Parathyroid adenoma (tissue), 2 donors: ENCODE measurements around the gene DNASE1L2.

ENCODE experiments used
- H2AFZ ChIP-seq: fragments of 300-600 bp; sonication (generic); one replicate; pipeline ENCODE4 v1.7.0; 2017; ENCODE audit warnings: antibody characterized with exemption, mild to moderate bottlenecking
- H3K27ac ChIP-seq: fragments of 300-600 bp; sonication (generic); one replicate; pipeline ENCODE4 v1.7.0; 2017
- H3K27me3 ChIP-seq: fragments of 300-600 bp; sonication (generic); one replicate; pipeline ENCODE4 v1.7.0; 2017; ENCODE audit warnings: low read length; ENCODE audit not compliant: control insufficient read depth, insufficient read depth
- H3K36me3 ChIP-seq: fragments of 300-600 bp; sonication (generic); one replicate; pipeline ENCODE4 v1.7.0; 2017; ENCODE audit warnings: low read length; ENCODE audit not compliant: control insufficient read depth, insufficient read depth
- H3K4me1 ChIP-seq: fragments of 300-600 bp; sonication (generic); one replicate; pipeline ENCODE4 v1.7.0; 2017; ENCODE audit warnings: control low read depth
- H3K4me2 ChIP-seq: fragments of 300-600 bp; sonication (generic); one replicate; pipeline ENCODE4 v1.7.0; 2017; ENCODE audit warnings: low read length
- H3K4me3 ChIP-seq: fragments of 300-600 bp; sonication (generic); one replicate; pipeline ENCODE4 v1.7.0; 2017; ENCODE audit warnings: low read depth, low read length
- H3K79me2 ChIP-seq: fragments of 300-600 bp; sonication (generic); one replicate; pipeline ENCODE4 v1.7.0; 2017; ENCODE audit warnings: control low read depth
- H3K9ac ChIP-seq: fragments of 300-600 bp; sonication (generic); one replicate; pipeline ENCODE4 v1.7.0; 2017; ENCODE audit warnings: mild to moderate bottlenecking
- H3K9me3 ChIP-seq: fragments of 300-600 bp; sonication (generic); one replicate; pipeline ENCODE4 v1.7.0; 2017; ENCODE audit warnings: low read length; ENCODE audit not compliant: control insufficient read depth
- TF ChIP-seq, protein P1 (sequence below): fragments of 300-600 bp; sonication (generic); IDR thresholded peaks from one replicate; pipeline ENCODE4 v1.7.0; 2017; ENCODE audit warnings: antibody characterized with exemption, mild to moderate bottlenecking
- donor health status: primary hyperparathyroidism.

Gene DNASE1L2

DNA sequence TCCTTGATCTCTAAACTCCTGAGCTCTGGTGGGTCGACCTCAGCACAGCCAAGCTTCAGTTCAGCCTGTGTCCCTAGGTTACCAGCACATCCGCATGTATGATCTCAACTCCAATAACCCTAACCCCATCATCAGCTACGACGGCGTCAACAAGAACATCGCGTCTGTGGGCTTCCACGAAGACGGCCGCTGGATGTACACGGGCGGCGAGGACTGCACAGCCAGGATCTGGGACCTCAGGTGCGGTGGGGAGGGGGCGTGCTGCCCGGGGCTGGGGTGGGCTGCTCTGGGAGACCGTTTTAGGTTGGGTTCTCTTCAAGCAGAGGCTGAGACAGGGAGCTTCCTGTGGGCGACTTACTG lies 29.8 kb upstream of the DNASE1L2 start:
- Histone ChIP-seq H2AFZ (no peak overlapping the region), H3K4me3 (no peak overlapping the region), H3K9ac (no peak overlapping the region), H3K27me3 (no peaks in the 10 kb centered on the region), H3K9me3 (no peaks in the 10 kb centered on the region), H3K4me1 (peaks cover 3% of the 10 kb centered on the region), H3K4me2 (peak overlapping the region; percentile 96), H3K36me3 (no peaks in the 10 kb centered on the region), H3K27ac (no peak overlapping the region), H3K79me2 (no peaks in the 10 kb centered on the region)
- TF ChIP-seq, protein P1, sequence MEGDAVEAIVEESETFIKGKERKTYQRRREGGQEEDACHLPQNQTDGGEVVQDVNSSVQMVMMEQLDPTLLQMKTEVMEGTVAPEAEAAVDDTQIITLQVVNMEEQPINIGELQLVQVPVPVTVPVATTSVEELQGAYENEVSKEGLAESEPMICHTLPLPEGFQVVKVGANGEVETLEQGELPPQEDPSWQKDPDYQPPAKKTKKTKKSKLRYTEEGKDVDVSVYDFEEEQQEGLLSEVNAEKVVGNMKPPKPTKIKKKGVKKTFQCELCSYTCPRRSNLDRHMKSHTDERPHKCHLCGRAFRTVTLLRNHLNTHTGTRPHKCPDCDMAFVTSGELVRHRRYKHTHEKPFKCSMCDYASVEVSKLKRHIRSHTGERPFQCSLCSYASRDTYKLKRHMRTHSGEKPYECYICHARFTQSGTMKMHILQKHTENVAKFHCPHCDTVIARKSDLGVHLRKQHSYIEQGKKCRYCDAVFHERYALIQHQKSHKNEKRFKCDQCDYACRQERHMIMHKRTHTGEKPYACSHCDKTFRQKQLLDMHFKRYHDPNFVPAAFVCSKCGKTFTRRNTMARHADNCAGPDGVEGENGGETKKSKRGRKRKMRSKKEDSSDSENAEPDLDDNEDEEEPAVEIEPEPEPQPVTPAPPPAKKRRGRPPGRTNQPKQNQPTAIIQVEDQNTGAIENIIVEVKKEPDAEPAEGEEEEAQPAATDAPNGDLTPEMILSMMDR, result no peak

DNA sequence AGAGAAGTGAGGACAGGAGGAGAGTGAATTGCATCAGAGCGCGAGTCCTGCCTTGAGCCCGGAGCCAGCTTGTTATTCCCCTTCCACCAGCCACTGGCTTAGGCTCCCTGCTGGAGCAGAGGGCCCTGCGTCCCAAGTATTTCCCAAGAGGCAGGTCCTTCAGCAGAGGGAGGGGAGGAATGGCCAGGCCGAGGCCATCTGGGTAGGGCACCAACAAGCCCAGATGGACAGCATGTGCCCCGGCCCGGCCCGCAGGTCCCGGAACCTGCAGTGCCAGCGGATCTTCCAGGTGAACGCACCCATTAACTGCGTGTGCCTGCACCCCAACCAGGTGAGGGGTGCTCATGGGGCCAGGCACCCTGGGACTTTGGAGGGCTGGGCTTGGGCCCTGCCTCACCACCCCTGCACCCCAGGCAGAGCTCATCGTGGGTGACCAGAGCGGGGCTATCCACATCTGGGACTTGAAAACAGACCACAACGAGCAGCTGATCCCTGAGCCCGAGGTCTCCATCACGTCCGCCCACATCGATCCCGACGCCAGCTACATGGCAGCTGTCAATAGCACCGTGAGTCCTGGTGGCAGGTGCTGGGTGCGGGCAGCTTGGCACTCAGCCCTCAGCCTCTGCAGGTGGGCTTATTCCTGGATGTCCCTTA lies 29.3 kb upstream of the DNASE1L2 start:
- H3K4me2 ChIP-seq, result no peak overlapping the region
- no peak overlapping the region for H2AFZ ChIP-seq
- no peak overlapping the region for H3K27ac ChIP-seq
- no peaks in the 10 kb centered on the region for H3K79me2 ChIP-seq
- H3K27me3 ChIP-seq, result no peaks in the 10 kb centered on the region
- H3K9ac ChIP-seq, result no peak overlapping the region
- no peak overlapping the region for H3K4me3 ChIP-seq
- H3K9me3 ChIP-seq, result no peaks in the 10 kb centered on the region
- H3K4me1 ChIP-seq, result peaks cover 7% of the 10 kb centered on the region
- no peaks in the 10 kb centered on the region for H3K36me3 ChIP-seq
- TF ChIP-seq, protein P1, result no peak

DNA sequence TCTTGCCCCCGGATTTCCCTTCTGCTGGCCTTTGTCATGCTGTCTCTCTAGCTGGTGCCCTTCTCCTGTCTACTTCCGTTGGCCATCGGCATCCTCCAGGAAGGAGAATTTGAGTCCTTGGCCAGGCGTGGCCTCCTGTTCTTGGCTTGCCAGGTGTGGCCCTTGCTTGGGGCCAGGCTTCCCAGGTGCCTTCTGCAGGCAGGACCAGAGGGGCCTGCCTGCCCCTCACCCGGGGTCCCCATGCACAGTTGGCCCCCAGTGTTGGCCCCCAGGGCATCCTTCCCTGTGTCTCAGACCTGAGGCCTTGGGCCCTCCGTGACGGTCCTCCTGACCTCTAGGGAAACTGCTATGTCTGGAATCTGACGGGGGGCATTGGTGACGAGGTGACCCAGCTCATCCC lies 28.4 kb upstream of the DNASE1L2 start:
- Histone ChIP-seq H3K9ac (no peak overlapping the region), H2AFZ (no peak overlapping the region), H3K27me3 (no peaks in the 10 kb centered on the region), H3K9me3 (no peaks in the 10 kb centered on the region), H3K4me3 (no peak overlapping the region), H3K36me3 (no peaks in the 10 kb centered on the region), H3K4me2 (no peak overlapping the region), H3K4me1 (peaks cover 17% of the 10 kb centered on the region), H3K27ac (no peak overlapping the region), H3K79me2 (no peaks in the 10 kb centered on the region)
- TF ChIP-seq, protein P1, result no peak

DNA sequence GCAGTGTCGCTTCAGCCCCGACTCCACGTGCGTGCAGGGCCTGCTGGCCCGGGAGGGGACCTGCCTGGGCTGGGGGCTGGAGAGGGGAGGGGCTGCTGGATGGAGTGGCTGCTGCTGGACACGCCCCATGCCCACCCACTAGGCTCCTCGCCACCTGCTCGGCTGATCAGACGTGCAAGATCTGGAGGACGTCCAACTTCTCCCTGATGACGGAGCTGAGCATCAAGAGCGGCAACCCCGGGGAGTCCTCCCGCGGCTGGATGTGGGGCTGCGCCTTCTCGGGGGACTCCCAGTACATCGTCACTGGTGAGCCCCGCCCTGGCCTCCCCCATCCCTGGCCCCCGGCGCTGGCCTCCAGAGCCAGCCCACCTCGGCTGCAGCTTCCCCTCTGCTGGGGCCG lies 27.9 kb upstream of the DNASE1L2 start:
- Histone ChIP-seq H3K4me2 (no peak overlapping the region), H2AFZ (no peak overlapping the region), H3K27ac (no peak overlapping the region), H3K9me3 (no peaks in the 10 kb centered on the region), H3K4me1 (peaks cover 21% of the 10 kb centered on the region), H3K4me3 (no peak overlapping the region), H3K79me2 (no peaks in the 10 kb centered on the region), H3K9ac (no peak overlapping the region), H3K36me3 (no peaks in the 10 kb centered on the region), H3K27me3 (no peaks in the 10 kb centered on the region)
- TF ChIP-seq, protein P1, result no peak

DNA sequence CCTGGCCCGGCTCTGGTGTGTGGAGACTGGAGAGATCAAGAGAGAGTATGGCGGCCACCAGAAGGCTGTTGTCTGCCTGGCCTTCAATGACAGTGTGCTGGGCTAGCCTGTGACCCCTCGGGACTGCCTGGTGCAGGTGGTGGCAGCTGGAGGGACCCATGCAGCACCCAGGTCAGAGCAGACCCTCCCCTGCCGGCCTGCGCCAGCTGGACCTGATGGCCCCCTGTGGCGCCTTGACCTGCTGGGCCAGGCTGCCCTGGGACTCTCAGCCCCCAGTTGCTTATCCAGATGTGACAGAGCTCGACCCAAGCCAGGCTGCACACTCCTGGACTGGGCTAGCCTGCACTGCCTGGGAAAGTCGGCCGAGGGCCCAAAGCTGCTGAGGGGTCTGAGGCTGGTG lies 27.5 kb upstream of the DNASE1L2 start:
- no peak overlapping the region for H3K9ac ChIP-seq
- peaks cover 25% of the 10 kb centered on the region for H3K4me1 ChIP-seq
- TF ChIP-seq, protein P1, result no peak
- H3K27ac ChIP-seq, result no peak overlapping the region
- no peaks in the 10 kb centered on the region for H3K36me3 ChIP-seq
- H2AFZ ChIP-seq, result no peak overlapping the region
- no peaks in the 10 kb centered on the region for H3K79me2 ChIP-seq
- H3K4me2 ChIP-seq, result no peak overlapping the region
- no peak overlapping the region for H3K4me3 ChIP-seq
- H3K27me3 ChIP-seq, result no peaks in the 10 kb centered on the region
- H3K9me3 ChIP-seq, result no peaks in the 10 kb centered on the region
